ENCODE results near the gene RNU6-7. TPM values are rescaled to one million over a fixed set of nuclear protein-coding genes. Genes with fewer than 3 reads are reported as not detected.

The RNU6-7 gene
- not detected for polyA plus RNA-seq (ENCODE audit: insufficient read depth in 1 of 5, insufficient read length in 5 of 5, low replicate concordance in 1 of 5)
- long read RNA-seq, donor 1: 0 reads
- long read RNA-seq, donor 2, partial matches to known transcripts: 0 of 1 reads
- long read RNA-seq, donor 2, other reads (novel, unspliced or antisense): 0 of 1 reads
- long read RNA-seq, donor 3: 0 reads
- long read RNA-seq, donor 4: 0 reads
- long read RNA-seq, donor 5: 0 reads
- long read RNA-seq, donor 6: 0 reads
- long read RNA-seq, donor 7: 0 reads
- long read RNA-seq, donor 8: 0 reads

DNA sequence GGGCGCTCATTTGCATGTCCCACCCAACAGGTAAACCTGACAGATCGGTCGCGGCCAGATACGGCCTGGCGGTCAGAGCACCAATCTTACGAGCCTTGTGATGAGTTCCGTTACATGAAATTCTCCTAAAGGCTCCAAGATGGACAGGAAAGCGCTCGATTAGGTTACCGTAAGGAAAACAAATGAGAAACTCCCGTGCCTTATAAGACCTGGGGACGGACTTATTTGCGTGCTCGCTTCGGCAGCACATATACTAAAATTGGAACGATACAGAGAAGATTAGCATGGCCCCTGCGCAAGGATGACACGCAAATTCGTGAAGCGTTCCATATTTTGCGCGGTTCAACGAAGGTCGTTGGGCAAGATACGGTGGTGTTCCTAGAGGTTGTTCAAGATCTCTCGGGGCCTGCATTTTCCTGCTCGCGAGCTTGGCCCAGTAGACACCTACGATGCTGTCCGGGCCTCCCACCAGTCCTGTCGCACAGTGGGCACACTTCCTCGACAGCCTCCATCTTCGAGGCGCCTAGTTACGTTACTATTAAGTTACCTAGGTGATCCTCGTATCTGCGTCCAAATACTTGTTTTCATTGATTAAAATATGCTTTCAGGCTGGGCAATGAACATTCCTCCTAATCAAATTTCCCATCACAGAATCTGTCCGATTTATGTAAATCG, at the start of gene RNU6-7:
Gene RNU6-7 (plus strand): TSS at position 230 of the 675 bp plus-strand sequence.
- peak; percentile 70 to 87 for DNase-seq

DNA sequence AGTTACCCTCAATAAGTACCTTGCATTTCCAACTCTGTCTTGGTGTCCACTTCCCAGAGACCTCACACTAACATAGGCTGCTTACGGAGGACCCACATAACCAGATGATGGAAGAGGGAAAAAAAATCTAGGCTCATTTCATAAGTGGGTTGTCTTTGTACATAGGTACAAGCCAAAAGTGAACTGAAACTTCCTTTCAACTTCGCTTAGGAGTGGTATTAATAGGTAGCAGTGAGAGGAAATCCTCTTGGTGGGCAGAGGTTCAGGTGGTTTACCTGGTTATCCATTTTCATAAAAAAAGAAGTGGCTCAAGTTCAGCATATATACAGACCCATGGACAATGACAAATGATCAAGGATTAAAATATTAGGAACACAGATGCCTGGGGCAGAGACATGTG, 35.8 kb upstream of the RNU6-7 start:
- no peak for DNase-seq

DNA sequence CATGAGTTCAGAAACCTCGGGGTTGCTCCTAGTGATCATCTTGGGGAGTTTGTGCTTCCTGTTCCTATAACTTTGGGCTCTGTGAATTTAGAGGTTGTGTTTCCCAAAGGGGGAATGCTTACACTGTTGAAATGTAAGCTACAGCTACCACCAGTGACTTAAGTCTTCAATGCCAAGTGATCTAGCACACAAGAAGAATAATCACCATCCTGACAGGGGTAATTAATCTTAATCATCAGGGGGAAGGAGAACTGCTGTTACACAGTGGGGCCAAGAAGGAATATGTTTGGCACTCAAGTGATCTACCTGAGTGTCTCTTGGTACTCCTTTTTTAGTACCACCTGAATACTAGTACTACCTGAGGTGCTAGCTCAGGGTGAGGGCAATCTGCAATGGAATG, 34.9 kb upstream of the RNU6-7 start:
- DNase-seq: no peak

DNA sequence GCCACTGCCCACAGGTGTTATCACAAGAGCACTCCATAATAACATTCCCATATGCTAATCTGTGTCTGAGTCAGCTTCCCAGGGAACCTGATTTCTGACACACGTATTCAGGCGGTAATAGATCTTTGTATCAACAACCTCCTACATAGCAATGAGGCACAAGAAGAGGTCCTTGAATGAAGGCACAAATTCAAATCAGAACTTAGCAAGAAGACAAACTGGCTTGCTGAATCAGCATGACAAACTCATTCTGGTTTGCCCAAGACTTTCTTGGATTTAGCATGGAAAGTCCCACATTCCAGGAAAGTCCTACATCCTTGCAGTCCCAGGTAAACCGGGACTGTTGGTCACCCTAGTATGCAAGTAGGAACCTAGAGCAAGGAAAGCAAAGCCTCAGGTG, 33.9 kb upstream of the RNU6-7 start:
- no peak for DNase-seq

DNA sequence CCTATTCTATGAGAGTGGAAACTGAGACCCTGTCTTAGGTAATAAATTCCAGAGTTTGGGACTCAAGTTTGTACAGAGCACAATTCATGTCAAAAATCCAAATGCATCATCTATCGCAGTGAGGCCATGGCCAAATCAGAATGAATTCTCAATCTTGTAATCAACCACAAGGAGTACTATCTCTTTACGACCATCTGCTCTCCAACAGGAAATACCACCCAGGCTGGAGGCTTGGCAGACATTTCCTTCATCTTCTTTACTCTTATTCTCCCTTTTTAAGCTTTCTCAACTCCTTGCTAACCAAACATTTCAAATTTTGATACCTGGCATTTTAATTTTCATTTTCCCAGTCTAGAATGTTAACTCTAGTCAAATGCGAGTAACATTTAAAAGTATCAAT, 32.7 kb upstream of the RNU6-7 start:
- no peak for DNase-seq

DNA sequence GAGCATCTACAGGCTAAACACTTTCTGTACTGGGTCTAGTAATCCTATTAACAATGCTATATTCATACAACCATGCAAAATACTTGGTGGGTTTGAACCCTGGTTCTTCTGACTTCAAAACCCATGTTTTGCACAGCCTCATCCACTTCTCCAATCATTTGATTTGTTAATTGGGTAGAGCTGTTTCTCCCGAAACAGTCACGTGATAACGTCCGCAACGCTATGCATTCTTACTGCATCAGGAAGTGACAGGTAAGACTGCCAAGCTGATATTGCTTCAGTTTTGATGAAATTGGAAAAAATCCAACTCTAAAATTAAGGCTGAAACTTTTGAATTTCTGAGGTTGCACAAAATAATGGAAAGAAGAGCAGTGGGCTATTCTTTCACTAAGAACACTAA, 30.4 kb upstream of the RNU6-7 start:
- no peak for DNase-seq

DNA sequence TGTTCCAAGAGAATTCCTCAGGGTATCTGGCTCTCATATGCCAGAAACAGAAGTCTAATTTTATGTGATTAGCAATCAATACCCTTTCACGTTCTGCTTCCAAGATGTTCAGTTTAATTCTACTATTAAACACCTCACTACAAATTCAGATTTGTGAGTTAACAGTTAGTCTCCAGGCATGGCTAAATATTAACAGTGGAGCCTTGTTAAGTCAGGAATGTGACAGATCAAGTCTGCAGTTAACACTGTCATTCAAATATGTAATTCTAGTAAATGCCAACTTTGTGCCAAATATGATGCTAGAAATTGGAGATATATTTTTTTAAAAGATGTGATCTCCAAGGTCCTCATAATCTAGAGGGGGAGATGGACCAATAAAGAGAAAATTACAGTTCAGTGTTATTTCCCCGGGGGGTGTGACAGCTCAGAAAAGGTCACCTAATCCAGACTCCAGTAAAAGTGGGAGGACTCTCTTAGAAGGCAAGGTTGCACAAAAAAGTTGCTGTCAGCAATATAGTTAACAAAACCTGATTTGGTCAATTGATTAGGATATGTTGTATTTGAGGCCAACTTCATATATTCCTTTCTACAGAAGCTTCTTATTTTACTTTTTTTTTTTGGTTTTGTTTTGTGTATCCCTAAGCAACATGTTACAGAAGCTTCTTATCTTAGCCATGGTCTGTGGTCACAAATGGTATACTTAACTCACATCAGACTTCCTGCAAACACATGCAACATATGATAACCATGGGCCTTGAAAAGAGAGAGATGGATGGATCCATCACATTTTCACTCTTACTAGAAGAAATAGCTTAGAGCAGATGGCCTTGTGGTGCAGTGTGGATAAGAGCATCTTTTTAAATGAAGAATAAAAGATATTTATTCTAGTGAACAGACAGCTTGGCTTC, 18.4 kb upstream of the RNU6-7 start:
- no peak for DNase-seq

DNA sequence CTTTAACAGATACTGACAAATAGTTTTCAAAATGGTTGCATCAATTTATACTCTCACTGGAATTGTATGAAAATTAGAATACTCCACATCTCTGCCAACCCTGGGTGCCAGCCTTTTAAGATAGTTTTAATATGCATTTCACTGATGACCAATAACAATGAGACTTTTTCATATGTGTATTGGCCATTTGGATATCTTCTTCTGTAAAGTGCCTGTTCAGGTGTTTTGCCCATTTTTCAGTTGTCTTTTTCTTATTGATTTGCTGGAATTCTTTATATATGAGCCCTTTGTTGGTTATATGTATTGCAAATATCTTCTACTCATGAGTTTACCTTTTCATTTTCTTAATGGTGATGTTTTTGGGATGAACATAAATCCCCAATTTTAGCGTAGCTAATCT, 16.7 kb upstream of the RNU6-7 start:
- no peak for DNase-seq

DNA sequence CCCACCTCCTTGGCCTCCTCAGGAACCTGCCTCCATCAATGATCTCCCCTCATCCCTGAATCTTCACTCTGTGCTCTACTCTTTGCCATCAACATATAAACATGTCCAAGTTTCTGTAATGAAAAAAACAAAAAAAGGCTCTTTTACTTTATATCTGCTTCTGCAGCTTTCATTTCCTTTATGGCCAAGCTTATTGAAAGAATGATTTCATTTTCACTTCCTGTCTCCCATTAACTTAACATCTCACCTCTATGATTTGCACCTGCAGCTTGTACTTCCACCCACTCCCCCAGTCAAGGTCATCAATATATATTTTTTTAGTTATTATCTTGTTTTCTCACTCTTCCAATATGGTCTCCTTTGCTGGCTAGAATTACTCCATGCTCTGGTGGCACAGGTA, 15.6 kb upstream of the RNU6-7 start:
- no peak for DNase-seq

DNA sequence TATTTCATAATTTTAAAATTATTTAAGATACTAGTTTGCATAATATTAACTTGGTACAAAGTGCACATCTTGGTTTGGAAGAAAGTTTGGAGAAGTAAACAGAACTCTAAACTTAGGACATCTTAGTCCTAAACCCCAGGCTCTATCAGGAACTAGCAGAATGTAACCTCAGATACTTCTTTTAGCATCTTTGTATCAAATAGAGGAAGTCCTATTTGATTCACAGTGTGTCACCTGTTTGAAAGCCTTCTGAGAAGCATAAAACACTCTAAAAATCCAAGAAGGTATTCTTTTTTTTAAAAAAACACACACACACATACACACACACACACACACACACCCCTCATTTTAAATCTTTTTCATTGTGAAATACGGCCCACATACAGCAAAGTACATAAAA, 12.0 kb upstream of the RNU6-7 start:
- no peak for DNase-seq

DNA sequence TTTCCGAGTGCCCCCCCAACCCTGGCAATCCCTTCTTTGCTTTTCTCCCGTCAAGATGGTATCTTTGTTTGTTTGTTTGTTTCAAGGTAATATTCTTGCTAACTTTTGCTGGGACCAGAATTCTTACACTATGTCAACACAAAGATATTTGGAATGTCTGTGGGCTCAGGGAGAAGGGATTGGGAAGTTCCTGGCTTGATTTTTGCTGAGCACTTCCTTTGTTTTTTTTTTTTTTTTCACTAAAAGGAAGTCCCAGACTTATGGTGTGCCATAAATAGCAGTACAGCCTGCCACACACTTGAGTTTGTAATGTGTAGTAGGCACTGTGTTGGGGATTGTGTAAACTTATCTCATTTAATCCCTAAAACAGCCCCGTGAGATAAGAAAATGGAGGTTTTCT, 11.2 kb upstream of the RNU6-7 start:
- DNase-seq: no peak

DNA sequence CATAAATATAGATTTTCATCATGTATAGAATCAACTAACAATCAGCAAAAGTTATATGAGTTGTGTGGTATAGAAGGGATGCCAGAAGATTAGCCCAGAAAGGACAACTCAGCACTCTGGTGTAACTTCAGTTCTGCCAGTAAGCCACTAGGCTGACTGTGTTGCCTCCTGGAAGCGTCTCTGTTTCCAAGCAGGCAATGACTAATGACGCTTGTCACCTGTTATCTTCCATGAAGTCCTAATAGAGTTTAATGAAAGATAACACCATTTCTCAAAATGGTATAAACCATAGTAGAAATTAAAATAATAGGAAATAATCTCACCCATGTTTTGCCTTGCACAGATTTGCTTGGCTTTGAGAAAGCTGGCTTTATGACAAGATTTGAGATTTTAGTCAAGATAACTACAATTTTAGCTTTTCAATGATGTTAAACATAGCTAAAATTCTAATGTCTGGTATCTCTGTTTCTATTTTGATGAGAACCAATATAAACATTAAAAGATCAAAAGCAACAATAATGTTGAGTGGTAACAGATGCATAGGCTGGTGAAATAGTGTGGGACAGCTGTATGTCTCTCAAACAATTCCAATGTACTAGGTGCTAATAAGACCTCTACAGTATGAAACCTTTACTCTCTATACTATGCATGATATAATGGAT, 9.0 kb upstream of the RNU6-7 start:
- no peak for DNase-seq

DNA sequence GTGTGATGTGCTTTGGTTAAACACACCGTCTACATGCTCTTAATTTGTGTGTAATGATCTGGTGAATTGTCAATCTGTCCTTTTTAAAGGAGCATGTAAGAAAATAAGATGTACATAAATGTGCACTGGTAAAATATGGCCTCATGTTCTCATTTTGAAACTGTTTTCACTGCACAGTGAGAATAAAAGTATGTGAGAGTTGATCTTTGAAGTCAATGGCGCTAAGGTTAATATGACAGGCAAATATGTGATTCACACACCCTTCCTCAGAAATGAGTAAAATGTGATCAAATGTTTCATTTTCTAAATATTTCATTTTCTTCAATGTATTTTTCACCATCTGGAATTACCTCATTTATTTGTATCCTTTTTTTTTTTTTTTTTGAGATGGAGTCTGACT, 8.3 kb upstream of the RNU6-7 start:
- no peak for DNase-seq

DNA sequence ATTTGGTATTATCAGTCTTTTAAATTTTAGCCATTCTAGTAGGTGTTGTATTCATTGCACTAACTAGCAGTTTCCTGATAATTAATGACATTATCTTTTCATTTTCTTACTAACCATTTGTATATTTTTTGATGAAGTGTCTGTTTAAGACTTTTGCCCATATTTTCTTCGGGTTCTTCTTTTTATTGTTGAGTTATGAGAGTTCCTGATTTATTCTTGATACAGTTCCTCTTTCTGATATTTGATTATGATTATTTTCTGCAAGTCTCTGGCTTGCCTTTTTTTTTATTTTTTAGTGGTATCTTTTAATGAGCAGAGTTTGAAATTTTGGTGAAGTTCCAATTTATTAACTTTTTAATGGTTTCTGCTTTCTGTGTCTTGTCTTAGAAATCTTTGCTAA, 6.2 kb upstream of the RNU6-7 start:
- no peak for DNase-seq

DNA sequence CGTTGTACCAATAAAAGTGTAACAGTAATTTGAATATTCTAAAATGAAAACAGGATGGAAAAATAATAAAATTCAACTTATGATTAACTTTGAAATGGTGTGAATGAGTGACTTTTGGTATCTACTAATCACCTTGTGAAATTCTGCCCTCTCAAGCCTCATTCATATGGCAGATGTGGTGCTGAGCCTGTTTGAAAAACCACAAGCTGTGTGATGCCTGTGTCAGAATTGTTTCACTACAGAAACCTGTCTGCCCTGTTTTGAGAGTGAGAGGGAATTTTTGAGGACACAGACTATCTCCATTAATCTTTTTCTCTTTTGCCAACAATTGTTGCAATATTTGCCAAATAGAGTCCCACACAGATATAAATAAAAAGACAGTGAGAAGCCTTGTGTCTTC, 3.9 kb upstream of the RNU6-7 start:
- no peak for DNase-seq

DNA sequence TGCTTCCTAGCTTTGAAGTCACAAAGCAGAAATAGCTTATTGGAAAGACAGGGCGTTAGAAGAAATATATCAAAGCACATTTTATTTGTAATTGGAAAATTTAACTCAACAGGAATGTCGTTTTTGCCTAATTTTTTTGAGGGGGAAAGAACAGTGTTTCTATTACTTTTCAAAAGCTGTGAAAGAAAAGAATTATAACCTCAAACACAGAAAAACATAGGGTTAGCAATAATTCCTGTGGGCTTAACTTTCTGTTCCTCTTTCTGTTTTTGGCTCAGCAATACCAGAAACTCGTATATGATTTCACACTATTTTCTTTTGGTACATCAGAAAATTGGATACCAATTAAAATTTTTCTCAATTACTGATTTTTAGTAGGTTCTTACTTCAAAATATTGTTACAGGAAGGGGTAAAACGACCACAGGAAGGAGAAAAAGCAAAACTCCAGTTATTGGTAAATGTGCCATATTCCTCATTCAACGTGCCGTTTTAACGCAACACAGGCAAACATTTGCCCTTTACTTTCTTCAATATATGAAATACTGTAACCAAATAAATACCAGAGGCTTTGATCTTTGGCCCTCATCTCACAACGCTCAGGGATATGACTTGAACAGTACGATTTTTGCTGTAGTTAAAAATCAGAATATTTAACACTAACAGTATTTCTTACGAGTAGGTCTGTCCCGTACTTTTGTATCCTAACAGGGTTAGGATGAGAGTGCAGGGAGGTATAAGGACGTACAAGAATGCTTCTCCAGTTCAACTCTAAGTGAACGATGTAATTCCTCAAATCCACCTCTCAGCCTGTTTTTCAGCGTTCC, 1.3 kb upstream of the RNU6-7 start:
- DNase-seq: no peak

DNA sequence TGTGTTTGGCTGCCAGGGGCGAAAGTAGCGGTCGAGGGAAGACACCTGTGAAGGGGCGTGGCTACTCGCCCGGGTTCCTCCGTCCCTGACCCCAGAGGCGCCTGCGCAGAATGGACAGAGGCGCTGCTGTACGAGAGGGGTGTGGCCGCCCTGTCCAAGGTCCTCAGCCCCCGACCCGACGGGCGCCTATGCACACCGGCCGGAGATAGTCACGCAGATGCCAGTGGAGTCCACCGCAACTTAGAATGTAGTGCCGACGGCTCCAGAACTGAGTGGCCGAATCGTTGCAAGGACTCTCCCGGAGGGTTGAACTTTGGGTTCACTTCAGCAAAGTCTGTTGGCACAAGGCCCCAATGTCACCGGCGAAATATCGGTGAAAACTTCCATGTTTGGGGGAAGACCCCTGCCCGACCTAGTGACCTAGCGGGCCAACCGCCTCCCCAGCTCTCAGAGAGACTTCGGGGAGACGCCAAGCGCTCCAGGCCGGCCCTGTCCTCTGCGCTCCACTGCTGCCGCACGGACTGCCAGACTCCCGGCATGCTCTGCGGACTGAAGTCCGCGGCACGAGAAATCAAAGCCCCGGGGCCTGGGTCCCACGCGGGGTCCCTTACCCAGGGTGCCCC, 541 bp upstream of the RNU6-7 start:
- DNase-seq: peak; percentile 88 to 90

DNA sequence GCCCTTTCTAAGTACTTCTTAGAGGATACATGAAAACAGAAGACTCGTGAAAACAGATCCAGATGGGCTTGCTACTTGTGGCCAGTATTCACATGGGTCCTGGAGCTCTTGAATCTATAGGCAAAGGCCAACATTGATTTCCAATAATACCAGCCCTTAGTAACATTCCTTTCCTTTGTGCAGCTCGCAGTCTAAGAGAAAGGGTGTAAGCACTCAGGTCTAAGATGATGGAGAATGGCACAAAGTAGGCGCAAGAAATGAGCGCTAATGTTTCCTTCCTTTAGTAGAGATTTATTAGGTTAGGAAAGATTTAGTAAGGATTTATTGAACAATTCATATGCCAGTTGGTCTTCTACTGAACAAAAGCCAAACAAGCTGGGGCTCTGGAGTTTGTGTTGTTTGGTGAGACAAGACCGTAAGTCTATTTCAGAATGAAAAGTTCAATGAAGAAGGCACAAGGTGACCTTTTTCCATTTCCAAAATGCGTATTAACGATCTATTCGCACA, 699 bp downstream of the RNU6-7 start:
- peak in 1 of 2 donors; percentile 61 for DNase-seq

DNA sequence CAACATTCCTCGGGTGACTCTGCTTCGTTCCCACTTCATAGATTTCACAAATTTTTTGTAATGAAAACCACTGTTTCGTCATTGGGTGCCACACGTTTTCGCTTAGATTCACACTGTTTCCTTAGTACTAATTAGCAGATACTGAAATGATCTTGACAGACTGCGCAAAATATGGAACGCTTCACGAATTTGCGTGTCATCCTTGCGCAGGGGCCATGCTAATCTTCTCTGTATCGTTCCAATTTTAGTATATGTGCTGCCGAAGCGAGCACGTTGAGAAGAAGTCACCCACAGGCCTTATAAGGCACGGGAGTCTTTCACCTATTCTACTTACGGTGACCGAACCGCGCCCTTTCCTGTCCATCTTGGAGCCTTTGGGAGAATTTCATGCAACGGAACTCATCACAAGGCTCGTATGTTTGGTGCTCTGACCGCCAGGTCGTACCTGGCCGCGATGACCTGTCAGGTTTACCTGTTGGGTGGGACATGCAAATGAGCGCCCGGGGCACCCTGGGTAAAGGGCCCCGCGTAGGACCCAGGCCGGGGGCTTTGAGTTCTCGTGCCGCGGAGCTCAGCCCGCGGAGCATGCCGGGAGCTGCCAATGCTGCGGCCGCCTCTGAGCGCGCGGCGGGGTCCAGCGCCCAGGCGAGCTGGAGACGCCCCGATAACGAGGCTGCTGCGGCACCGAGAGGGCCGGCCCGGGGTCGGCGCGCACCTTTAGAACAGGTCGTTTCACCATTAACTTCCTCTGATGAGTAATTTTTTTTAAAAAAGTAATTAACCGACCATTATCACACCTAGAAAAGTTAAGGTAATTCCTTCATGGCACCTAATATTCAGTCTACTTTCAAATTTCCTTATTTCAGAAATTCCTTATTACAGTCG, 1.4 kb downstream of the RNU6-7 start, which contains the start of gene RNU6-8:
Gene RNU6-8 (minus strand): TSS at position 272 of the 885 bp plus-strand sequence.
- DNase-seq: peak; percentile 94 to 95
